Panc1 (cell line): ENCODE measurements around the gene BTBD9.

ENCODE experiments used
- CTCF ChIP-seq: fragments of 450-650 bp; IDR thresholded peaks from 2 replicates; pipeline ENCODE4 v1.5.1; 2017; ENCODE audit warnings: mild to moderate bottlenecking
- POLR2AphosphoS5 ChIP-seq: IDR thresholded peaks from 2 replicates; pipeline ENCODE4 v1.6.1; 2012; ENCODE audit warnings: mild to moderate bottlenecking, low read depth, low read length, moderate library complexity

GRCh38 chr6:38480036-38480435 is 159.7 kb downstream of the BTBD9 start:
- no peak for TF ChIP-seq CTCF
- TF ChIP-seq POLR2AphosphoS5 = no peak
